EH (cell line): ENCODE data around the gene USP12.
A peak's percentile ranks its signal among the peaks of the same experiment; 100 is the strongest.
"Not testable (repeated sequence)": the region's sequence is repeated elsewhere in the genome, so short reads cannot be mapped to it uniquely, and the experiment has no call there.

Source experiments
- DNase-seq: peaks from one replicate; pipeline ENCODE4 v3.0.0-alpha.2; 2015; ENCODE audit warnings: low read depth

The USP12 gene

GRCh38 chr13:27076421-27076820 is 95.2 kb downstream of the USP12 start:
- DNase-seq = peak; percentile 37

GRCh38 chr13:27073186-27073585 is 98.4 kb downstream of the USP12 start:
- no peak for DNase-seq

GRCh38 chr13:27066123-27066522 is 105.5 kb downstream of the USP12 start:
- not testable (repeated sequence) for DNase-seq

GRCh38 chr13:27065582-27065981 is 106.0 kb downstream of the USP12 start:
- DNase-seq = no peak

- DNase-seq = no peak
These were observed 107.2 kb downstream of the USP12 start for GRCh38 chr13:27064252-27064995.

- DNase-seq = no peak
These were observed 113.8 kb downstream of the USP12 start for GRCh38 chr13:27057817-27058216.

GRCh38 chr13:27055526-27055925 is 116.1 kb downstream of the USP12 start:
- no peak for DNase-seq

- no peak for DNase-seq
These were observed 116.9 kb downstream of the USP12 start for GRCh38 chr13:27054760-27055159.

- DNase-seq = peak; percentile 91
These were observed 117.6 kb downstream of the USP12 start for GRCh38 chr13:27053902-27054595.

GRCh38 chr13:27053210-27053884 is 118.3 kb downstream of the USP12 start:
- DNase-seq = no peak

GRCh38 chr13:27052551-27053208 is 118.9 kb downstream of the USP12 start:
- no peak for DNase-seq

GRCh38 chr13:27047081-27047480 is 124.5 kb downstream of the USP12 start:
- DNase-seq = no peak

- DNase-seq = peak; percentile 29
These were observed 126.6 kb downstream of the USP12 start for GRCh38 chr13:27044837-27045570.

GRCh38 chr13:27043013-27043412 is 128.6 kb downstream of the USP12 start:
- peak; percentile 98 for DNase-seq

GRCh38 chr13:27041341-27041740 is 130.3 kb downstream of the USP12 start:
- no peak for DNase-seq

GRCh38 chr13:27040826-27041108 is 130.8 kb downstream of the USP12 start:
- no peak for DNase-seq

GRCh38 chr13:27039171-27039701 is 132.4 kb downstream of the USP12 start:
- no peak for DNase-seq

- peak; percentile 81 for DNase-seq
These were observed 133.3 kb downstream of the USP12 start for GRCh38 chr13:27038323-27038722.

GRCh38 chr13:27037571-27037970 is 134.0 kb downstream of the USP12 start:
- no peak for DNase-seq

GRCh38 chr13:27037171-27037570 is 134.4 kb downstream of the USP12 start:
- no peak for DNase-seq

GRCh38 chr13:27036236-27036981 is 135.2 kb downstream of the USP12 start:
- peak; percentile 31 for DNase-seq
